Neural crest cell (in vitro differentiated cells): ENCODE data around the gene RAB8A. TPM values are rescaled to one million over a fixed set of nuclear protein-coding genes. Genes with fewer than 3 reads are reported as not detected.

Experiments
- DNase-seq: peaks from one replicate; pipeline ENCODE4 v3.0.0; 2021; ENCODE audit warnings: low read depth, mixed read lengths, low spot score
- H3K27ac Mint-ChIP-seq: one replicate; pipeline ENCODE4 v1.8.0; 2021; ENCODE audit warnings: mild to moderate bottlenecking, mixed read lengths; ENCODE audit not compliant: unreplicated experiment
- H3K27me3 Mint-ChIP-seq: 2 replicates; pipeline ENCODE4 v1.8.0; 2021; ENCODE audit warnings: low read depth, mild to moderate bottlenecking, mixed read lengths
- H3K36me3 Mint-ChIP-seq: 2 replicates; pipeline ENCODE4 v1.8.0; 2021; ENCODE audit warnings: low read depth, mild to moderate bottlenecking, mixed read lengths
- H3K4me1 Mint-ChIP-seq: 2 replicates; pipeline ENCODE4 v1.8.0; 2021; ENCODE audit warnings: mixed read lengths
- H3K4me3 Mint-ChIP-seq: one replicate; pipeline ENCODE4 v1.8.0; 2021; ENCODE audit warnings: mild to moderate bottlenecking, mixed read lengths
- H3K9me3 Mint-ChIP-seq: 2 replicates; pipeline ENCODE4 v1.8.0; 2021; ENCODE audit warnings: mixed read lengths
- CTCF ChIP-seq: fragments of 200-600 bp; sonication (generic); conservative IDR thresholded peaks from 2 replicates; pipeline ENCODE4 v1.5.0; 2021; ENCODE audit warnings: antibody characterized with exemption, mild to moderate bottlenecking
- total RNA-seq: library from RNA; stranded (reverse); gene quantifications from 2 replicates; pipeline ENCODE4 v1.2.1, GENCODE V29; 2021

The RAB8A gene
- total RNA-seq, 1 donor from 2014 or later = 88.9 TPM

GRCh38 chr19:16127776-16128371 is 16.2 kb downstream of the RAB8A start:
- Mint-ChIP-seq H3K27me3 (no peaks in the 10 kb centered on the region), H3K9me3 (peaks cover 9% of the 10 kb centered on the region), H3K36me3 (peaks cover 31% of the 10 kb centered on the region), H3K4me1 (no peaks in the 10 kb centered on the region), H3K27ac (no peak overlapping the region), H3K4me3 (no peak overlapping the region)
- TF ChIP-seq CTCF = no peak
- DNase-seq = no peak

- no peak for DNase-seq
- Mint-ChIP-seq H3K36me3 (peaks cover 37% of the 10 kb centered on the region), H3K9me3 (peaks cover 9% of the 10 kb centered on the region), H3K4me1 (no peaks in the 10 kb centered on the region), H3K27ac (peak overlapping the region; percentile 67), H3K4me3 (no peak overlapping the region), H3K27me3 (no peaks in the 10 kb centered on the region)
- TF ChIP-seq CTCF = no peak
Observed at GRCh38 chr19:16131648-16132047, 20.0 kb downstream of the RAB8A start.

- no peak for TF ChIP-seq CTCF
- H3K27ac Mint-ChIP-seq = no peak overlapping the region
- H3K4me3 Mint-ChIP-seq = no peak overlapping the region
- DNase-seq = no peak
- H3K4me1 Mint-ChIP-seq = no peaks in the 10 kb centered on the region
- H3K9me3 Mint-ChIP-seq = peaks cover 9% of the 10 kb centered on the region
- peaks cover 36% of the 10 kb centered on the region for H3K36me3 Mint-ChIP-seq
- no peaks in the 10 kb centered on the region for H3K27me3 Mint-ChIP-seq
Observed at GRCh38 chr19:16133818-16134217, 22.1 kb downstream of the RAB8A start.

- no peak overlapping the region for H3K4me3 Mint-ChIP-seq
- no peaks in the 10 kb centered on the region for H3K4me1 Mint-ChIP-seq
- DNase-seq = no peak
- no peaks in the 10 kb centered on the region for H3K27me3 Mint-ChIP-seq
- peaks cover 33% of the 10 kb centered on the region for H3K36me3 Mint-ChIP-seq
- no peak for TF ChIP-seq CTCF
- peaks cover 9% of the 10 kb centered on the region for H3K9me3 Mint-ChIP-seq
- no peak overlapping the region for H3K27ac Mint-ChIP-seq
Observed at GRCh38 chr19:16134510-16134909, 22.8 kb downstream of the RAB8A start.

- Mint-ChIP-seq H3K4me3 (no peak overlapping the region), H3K27me3 (no peaks in the 10 kb centered on the region), H3K4me1 (no peaks in the 10 kb centered on the region), H3K9me3 (peaks cover 9% of the 10 kb centered on the region), H3K36me3 (peaks cover 27% of the 10 kb centered on the region), H3K27ac (no peak overlapping the region)
- no peak for TF ChIP-seq CTCF
- DNase-seq = no peak
Observed at GRCh38 chr19:16135430-16136127, 23.9 kb downstream of the RAB8A start.
